Measurements from ENCODE around the gene RASSF3.

The RASSF3 gene

GRCh38 chr12:64610079-64610659 is at the start of gene RASSF3:
Gene RASSF3 (plus strand): TSS chr12:64610495. CDS start chr12:64610633, 138 bp downstream.
- H3K9ac ChIP-seq (ENCODE audit: low read depth, low read length): peak within 1 kb of the TSS; percentile 77
- H3K4me1 ChIP-seq (ENCODE audit: control insufficient read depth, insufficient read depth, low read length): peaks cover 10% of the 10 kb centered on the region
- no peaks in the 10 kb centered on the region for H3K27me3 ChIP-seq (ENCODE audit: control insufficient read depth, insufficient read depth, low read length)
- no peaks in the 10 kb centered on the region; the same call in 1 of the 2 replicates for H3K36me3 ChIP-seq (ENCODE audit: control insufficient read depth, insufficient read depth, low read length)
- peak within 1 kb of the TSS; percentile 96 for H3K4me3 ChIP-seq (ENCODE audit: low read depth, low read length)
- H3K27ac ChIP-seq (ENCODE audit: low read depth, low read length): peak within 1 kb of the TSS; percentile 96
- H3K9me3 ChIP-seq (ENCODE audit: control insufficient read depth, insufficient read depth, low read length): no peaks in the 10 kb centered on the region

- H3K4me1 ChIP-seq (ENCODE audit: control insufficient read depth, insufficient read depth, low read length): peaks cover 16% of the 10 kb centered on the region
- no peaks in the 10 kb centered on the region for H3K9me3 ChIP-seq (ENCODE audit: control insufficient read depth, insufficient read depth, low read length)
- H3K36me3 ChIP-seq (ENCODE audit: control insufficient read depth, insufficient read depth, low read length): no peaks in the 10 kb centered on the region
- no peak overlapping the region for H3K9ac ChIP-seq (ENCODE audit: low read depth, low read length)
- peak overlapping the region; percentile 29 for H3K27ac ChIP-seq (ENCODE audit: low read depth, low read length)
- H3K27me3 ChIP-seq (ENCODE audit: control insufficient read depth, insufficient read depth, low read length): no peaks in the 10 kb centered on the region
- no peak overlapping the region for H3K4me3 ChIP-seq (ENCODE audit: low read depth, low read length)
These were observed 48.8 kb upstream of the RASSF3 start for GRCh38 chr12:64561302-64562136.

GRCh38 chr12:64566122-64566521 is 44.2 kb upstream of the RASSF3 start:
- H3K36me3 ChIP-seq (ENCODE audit: control insufficient read depth, insufficient read depth, low read length): no peaks in the 10 kb centered on the region
- peaks cover 15% of the 10 kb centered on the region for H3K4me1 ChIP-seq (ENCODE audit: control insufficient read depth, insufficient read depth, low read length)
- H3K27ac ChIP-seq (ENCODE audit: low read depth, low read length): no peak overlapping the region
- no peaks in the 10 kb centered on the region for H3K27me3 ChIP-seq (ENCODE audit: control insufficient read depth, insufficient read depth, low read length)
- H3K4me3 ChIP-seq (ENCODE audit: low read depth, low read length): no peak overlapping the region
- H3K9me3 ChIP-seq (ENCODE audit: control insufficient read depth, insufficient read depth, low read length): no peaks in the 10 kb centered on the region
- no peak overlapping the region for H3K9ac ChIP-seq (ENCODE audit: low read depth, low read length)

- no peak overlapping the region for H3K4me3 ChIP-seq (ENCODE audit: low read depth, low read length)
- no peak overlapping the region for H3K27ac ChIP-seq (ENCODE audit: low read depth, low read length)
- peaks cover 11% of the 10 kb centered on the region for H3K4me1 ChIP-seq (ENCODE audit: control insufficient read depth, insufficient read depth, low read length)
These were observed 43.3 kb upstream of the RASSF3 start for GRCh38 chr12:64566831-64567517.

GRCh38 chr12:64567570-64567969 is 42.7 kb upstream of the RASSF3 start:
- peaks cover 11% of the 10 kb centered on the region for H3K4me1 ChIP-seq (ENCODE audit: control insufficient read depth, insufficient read depth, low read length)
- no peaks in the 10 kb centered on the region for H3K27me3 ChIP-seq (ENCODE audit: control insufficient read depth, insufficient read depth, low read length)
- no peak overlapping the region for H3K4me3 ChIP-seq (ENCODE audit: low read depth, low read length)
- H3K9ac ChIP-seq (ENCODE audit: low read depth, low read length): no peak overlapping the region
- H3K9me3 ChIP-seq (ENCODE audit: control insufficient read depth, insufficient read depth, low read length): no peaks in the 10 kb centered on the region
- no peak overlapping the region for H3K27ac ChIP-seq (ENCODE audit: low read depth, low read length)
- no peaks in the 10 kb centered on the region for H3K36me3 ChIP-seq (ENCODE audit: control insufficient read depth, insufficient read depth, low read length)

More at GRCh38 chr12:64566831-64567517, 43.3 kb upstream of the RASSF3 start:
- Histone ChIP-seq H3K9ac (ENCODE audit: low read depth, low read length) (no peak overlapping the region), H3K9me3 (ENCODE audit: control insufficient read depth, insufficient read depth, low read length) (no peaks in the 10 kb centered on the region), H3K27me3 (ENCODE audit: control insufficient read depth, insufficient read depth, low read length) (no peaks in the 10 kb centered on the region), H3K36me3 (ENCODE audit: control insufficient read depth, insufficient read depth, low read length) (no peaks in the 10 kb centered on the region)

GRCh38 chr12:64568298-64568697 is 42.0 kb upstream of the RASSF3 start:
- Histone ChIP-seq H3K9ac (ENCODE audit: low read depth, low read length) (no peak overlapping the region), H3K9me3 (ENCODE audit: control insufficient read depth, insufficient read depth, low read length) (no peaks in the 10 kb centered on the region), H3K27ac (ENCODE audit: low read depth, low read length) (no peak overlapping the region), H3K4me3 (ENCODE audit: low read depth, low read length) (no peak overlapping the region), H3K27me3 (ENCODE audit: control insufficient read depth, insufficient read depth, low read length) (no peaks in the 10 kb centered on the region), H3K4me1 (ENCODE audit: control insufficient read depth, insufficient read depth, low read length) (peaks cover 11% of the 10 kb centered on the region), H3K36me3 (ENCODE audit: control insufficient read depth, insufficient read depth, low read length) (no peaks in the 10 kb centered on the region)

- H3K9ac ChIP-seq (ENCODE audit: low read depth, low read length): no peak overlapping the region
- H3K4me3 ChIP-seq (ENCODE audit: low read depth, low read length): no peak overlapping the region
- H3K27me3 ChIP-seq (ENCODE audit: control insufficient read depth, insufficient read depth, low read length): no peaks in the 10 kb centered on the region
- H3K4me1 ChIP-seq (ENCODE audit: control insufficient read depth, insufficient read depth, low read length): peaks cover 11% of the 10 kb centered on the region
- H3K36me3 ChIP-seq (ENCODE audit: control insufficient read depth, insufficient read depth, low read length): no peaks in the 10 kb centered on the region
- no peak overlapping the region for H3K27ac ChIP-seq (ENCODE audit: low read depth, low read length)
- H3K9me3 ChIP-seq (ENCODE audit: control insufficient read depth, insufficient read depth, low read length): peaks cover 6% of the 10 kb centered on the region
These were observed 40.2 kb upstream of the RASSF3 start for GRCh38 chr12:64569923-64570691.

- Histone ChIP-seq H3K9ac (ENCODE audit: low read depth, low read length) (no peak overlapping the region), H3K9me3 (ENCODE audit: control insufficient read depth, insufficient read depth, low read length) (peaks cover 13% of the 10 kb centered on the region), H3K4me3 (ENCODE audit: low read depth, low read length) (no peak overlapping the region), H3K27me3 (ENCODE audit: control insufficient read depth, insufficient read depth, low read length) (no peaks in the 10 kb centered on the region), H3K27ac (ENCODE audit: low read depth, low read length) (no peak overlapping the region), H3K4me1 (ENCODE audit: control insufficient read depth, insufficient read depth, low read length) (peaks cover 8% of the 10 kb centered on the region), H3K36me3 (ENCODE audit: control insufficient read depth, insufficient read depth, low read length) (no peaks in the 10 kb centered on the region)
These were observed 38.9 kb upstream of the RASSF3 start for GRCh38 chr12:64571411-64571810.

- peaks cover 13% of the 10 kb centered on the region for H3K9me3 ChIP-seq (ENCODE audit: control insufficient read depth, insufficient read depth, low read length)
- H3K9ac ChIP-seq (ENCODE audit: low read depth, low read length): no peak overlapping the region
- H3K4me3 ChIP-seq (ENCODE audit: low read depth, low read length): no peak overlapping the region
- H3K27me3 ChIP-seq (ENCODE audit: control insufficient read depth, insufficient read depth, low read length): no peaks in the 10 kb centered on the region
- H3K36me3 ChIP-seq (ENCODE audit: control insufficient read depth, insufficient read depth, low read length): no peaks in the 10 kb centered on the region
- H3K27ac ChIP-seq (ENCODE audit: low read depth, low read length): no peak overlapping the region
- no peaks in the 10 kb centered on the region for H3K4me1 ChIP-seq (ENCODE audit: control insufficient read depth, insufficient read depth, low read length)
These were observed 38.1 kb upstream of the RASSF3 start for GRCh38 chr12:64572241-64572640.

GRCh38 chr12:64574837-64575236 is 35.5 kb upstream of the RASSF3 start:
- Histone ChIP-seq H3K9ac (ENCODE audit: low read depth, low read length) (no peak overlapping the region), H3K9me3 (ENCODE audit: control insufficient read depth, insufficient read depth, low read length) (peaks cover 13% of the 10 kb centered on the region), H3K4me3 (ENCODE audit: low read depth, low read length) (no peak overlapping the region), H3K27me3 (ENCODE audit: control insufficient read depth, insufficient read depth, low read length) (no peaks in the 10 kb centered on the region), H3K4me1 (ENCODE audit: control insufficient read depth, insufficient read depth, low read length) (no peaks in the 10 kb centered on the region), H3K27ac (ENCODE audit: low read depth, low read length) (no peak overlapping the region), H3K36me3 (ENCODE audit: control insufficient read depth, insufficient read depth, low read length) (no peaks in the 10 kb centered on the region)
